IPS-18a (cell line): ENCODE results near the gene PRELP.

Source experiments
- H3K27ac ChIP-seq: one replicate; pipeline ENCODE4 v1.5.1; 2013; ENCODE audit warnings: low read length
- H3K27me3 ChIP-seq: one replicate; pipeline ENCODE4 v1.6.1; 2013; ENCODE audit warnings: mild to moderate bottlenecking, low read length; ENCODE audit not compliant: control insufficient read depth, insufficient read depth
- H3K36me3 ChIP-seq: one replicate; pipeline ENCODE4 v1.6.1; 2013; ENCODE audit warnings: low read depth, low read length; ENCODE audit not compliant: control insufficient read depth
- H3K4me1 ChIP-seq: one replicate; pipeline ENCODE4 v1.6.1; 2013; ENCODE audit warnings: low read depth, low read length; ENCODE audit not compliant: control insufficient read depth
- H3K4me3 ChIP-seq: one replicate; pipeline ENCODE4 v1.5.1; 2013; ENCODE audit warnings: low read length
- H3K9ac ChIP-seq: one replicate; pipeline ENCODE4 v1.6.1; 2013; ENCODE audit warnings: mild to moderate bottlenecking, low read length, moderate library complexity
- H3K9me3 ChIP-seq: one replicate; pipeline ENCODE4 v1.6.1; 2013; ENCODE audit warnings: low read depth, low read length; ENCODE audit not compliant: control insufficient read depth

The PRELP gene

DNA sequence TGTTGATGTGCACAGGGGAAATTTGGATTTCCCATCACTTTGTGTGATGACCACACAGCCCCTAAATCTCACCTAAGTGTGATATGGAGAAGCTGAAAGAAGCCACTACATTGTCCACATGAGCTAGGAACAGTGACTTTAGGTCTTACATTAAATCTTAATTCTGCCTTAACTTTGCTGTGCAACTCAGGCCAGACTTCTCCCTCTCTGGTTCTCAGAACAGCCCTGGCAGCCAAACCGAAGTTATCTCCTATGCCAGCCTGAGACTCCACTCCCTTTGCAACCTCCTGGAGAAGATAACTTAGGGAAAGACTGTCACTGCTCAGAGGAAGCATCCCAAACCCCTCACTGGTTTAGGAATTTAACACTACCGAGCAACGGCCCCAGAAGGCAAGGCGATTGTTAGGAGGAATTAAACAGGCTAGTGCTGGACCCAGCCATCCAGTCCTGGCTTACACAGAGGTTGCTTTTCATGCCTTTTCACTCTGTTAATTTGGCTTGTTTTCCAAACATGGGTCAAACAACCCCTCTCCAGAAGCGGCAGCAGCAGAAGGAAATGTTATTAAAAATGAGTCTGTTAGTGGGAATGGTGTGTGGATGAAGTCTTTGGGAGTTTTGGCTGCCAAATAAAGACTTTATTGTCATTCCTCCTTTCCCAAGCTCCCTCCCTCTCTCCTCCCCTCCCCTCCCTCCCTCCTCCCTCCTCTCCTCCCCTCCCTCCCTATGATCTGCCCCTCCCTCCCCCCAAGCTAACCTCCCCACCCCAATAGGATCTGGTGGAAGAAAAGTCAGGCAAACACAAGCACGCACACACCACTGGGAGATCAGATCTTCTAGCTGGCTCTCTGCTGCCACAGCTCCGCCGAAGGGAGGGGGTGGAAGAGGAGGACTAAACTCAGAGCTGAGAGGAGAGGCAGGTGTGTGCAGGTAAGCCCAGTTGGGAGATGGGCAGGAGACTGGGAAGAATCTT, at the start of gene PRELP:
Gene PRELP, plus strand, starts transcription at position 795 of the 970 bp plus-strand sequence. CDS start 7,379 bp downstream, outside the sequence.
- H3K4me3 ChIP-seq, result no peak within 1 kb of the TSS
- no peak within 1 kb of the TSS for H3K27ac ChIP-seq

GRCh38 chr1:203426366-203426765, 49.2 kb upstream of the PRELP start:
- Histone ChIP-seq H3K4me3 (no peak overlapping the region), H3K4me1 (no peaks in the 10 kb centered on the region), H3K9ac (no peak overlapping the region), H3K9me3 (no peaks in the 10 kb centered on the region), H3K27me3 (peaks cover 3% of the 10 kb centered on the region), H3K36me3 (no peaks in the 10 kb centered on the region), H3K27ac (no peak overlapping the region)

More for the DNA sequence above, at the start of gene PRELP:
- no peaks in the 10 kb centered on the region for H3K9me3 ChIP-seq
- H3K9ac ChIP-seq, result no peak within 1 kb of the TSS
- no peaks in the 10 kb centered on the region for H3K36me3 ChIP-seq
- no peaks in the 10 kb centered on the region for H3K27me3 ChIP-seq
- peaks cover 12% of the 10 kb centered on the region for H3K4me1 ChIP-seq

DNA sequence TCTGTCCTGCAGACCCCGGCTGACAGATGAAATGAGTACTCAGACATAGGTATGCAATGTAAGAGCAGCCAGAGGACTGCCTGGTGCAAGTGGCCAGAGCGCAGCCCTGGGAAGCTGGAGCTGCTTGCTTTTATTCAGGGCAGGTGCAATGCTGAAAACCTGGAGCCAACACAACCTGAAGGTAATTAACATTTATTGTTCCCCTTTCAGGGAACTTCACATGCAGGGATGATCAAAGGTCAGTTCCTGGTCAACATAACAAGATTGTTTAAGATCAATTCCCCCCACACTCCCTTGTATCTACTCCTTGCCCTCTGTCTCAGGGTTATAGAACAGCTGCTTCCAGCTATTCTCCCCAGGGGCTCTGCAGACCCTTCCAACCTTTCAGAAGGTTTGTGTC, 48.7 kb upstream of the PRELP start:
- H3K27ac ChIP-seq, result no peak overlapping the region
- H3K4me3 ChIP-seq, result no peak overlapping the region
- no peaks in the 10 kb centered on the region for H3K9me3 ChIP-seq
- H3K36me3 ChIP-seq, result no peaks in the 10 kb centered on the region
- H3K9ac ChIP-seq, result no peak overlapping the region
- H3K27me3 ChIP-seq, result peaks cover 3% of the 10 kb centered on the region
- H3K4me1 ChIP-seq, result no peaks in the 10 kb centered on the region

- H3K36me3 ChIP-seq, result no peaks in the 10 kb centered on the region
- no peak overlapping the region for H3K4me3 ChIP-seq
- peaks cover 3% of the 10 kb centered on the region for H3K27me3 ChIP-seq
- no peaks in the 10 kb centered on the region for H3K9me3 ChIP-seq
- no peak overlapping the region for H3K9ac ChIP-seq
- no peaks in the 10 kb centered on the region for H3K4me1 ChIP-seq
- no peak overlapping the region for H3K27ac ChIP-seq
Observed at GRCh38 chr1:203427451-203427850, 48.2 kb upstream of the PRELP start.

DNA sequence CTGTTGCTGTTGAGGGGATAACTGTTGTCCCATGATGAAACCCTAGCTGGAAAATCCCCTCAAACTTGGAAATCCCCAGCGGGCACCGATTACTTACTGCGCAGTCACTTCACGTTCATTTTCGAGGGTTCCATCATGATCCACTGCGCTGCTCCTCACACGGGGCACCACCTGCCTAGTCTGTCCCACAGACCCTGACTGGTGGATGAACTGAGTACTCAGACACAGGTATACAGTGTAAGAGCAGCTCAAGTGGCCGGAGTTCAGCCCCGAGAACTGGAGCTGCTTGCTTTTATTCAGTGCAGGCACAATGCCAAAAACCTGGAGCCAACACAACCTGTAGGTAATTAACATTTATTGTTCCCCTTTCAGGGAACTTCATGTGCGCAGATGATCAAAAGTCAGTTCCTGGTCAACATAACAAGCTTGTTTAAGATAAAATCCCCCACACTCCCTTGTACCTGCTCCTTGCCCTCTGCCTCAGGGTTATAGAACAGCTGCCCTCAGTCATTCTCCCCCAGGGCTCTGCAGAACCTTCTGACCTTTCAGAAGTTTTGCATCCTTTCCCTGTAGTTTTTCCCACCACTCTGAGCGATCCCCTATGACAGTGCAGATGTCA, 46.5 kb upstream of the PRELP start:
- no peak overlapping the region for H3K27ac ChIP-seq
- H3K27me3 ChIP-seq, result peaks cover 3% of the 10 kb centered on the region
- H3K36me3 ChIP-seq, result no peaks in the 10 kb centered on the region
- no peaks in the 10 kb centered on the region for H3K4me1 ChIP-seq
- H3K9ac ChIP-seq, result no peak overlapping the region
- no peak overlapping the region for H3K4me3 ChIP-seq
- no peaks in the 10 kb centered on the region for H3K9me3 ChIP-seq

GRCh38 chr1:203435615-203436014, 40.0 kb upstream of the PRELP start:
- Histone ChIP-seq H3K4me1 (no peaks in the 10 kb centered on the region), H3K27ac (no peak overlapping the region), H3K27me3 (no peaks in the 10 kb centered on the region), H3K9me3 (no peaks in the 10 kb centered on the region), H3K36me3 (no peaks in the 10 kb centered on the region), H3K4me3 (no peak overlapping the region), H3K9ac (no peak overlapping the region)

DNA sequence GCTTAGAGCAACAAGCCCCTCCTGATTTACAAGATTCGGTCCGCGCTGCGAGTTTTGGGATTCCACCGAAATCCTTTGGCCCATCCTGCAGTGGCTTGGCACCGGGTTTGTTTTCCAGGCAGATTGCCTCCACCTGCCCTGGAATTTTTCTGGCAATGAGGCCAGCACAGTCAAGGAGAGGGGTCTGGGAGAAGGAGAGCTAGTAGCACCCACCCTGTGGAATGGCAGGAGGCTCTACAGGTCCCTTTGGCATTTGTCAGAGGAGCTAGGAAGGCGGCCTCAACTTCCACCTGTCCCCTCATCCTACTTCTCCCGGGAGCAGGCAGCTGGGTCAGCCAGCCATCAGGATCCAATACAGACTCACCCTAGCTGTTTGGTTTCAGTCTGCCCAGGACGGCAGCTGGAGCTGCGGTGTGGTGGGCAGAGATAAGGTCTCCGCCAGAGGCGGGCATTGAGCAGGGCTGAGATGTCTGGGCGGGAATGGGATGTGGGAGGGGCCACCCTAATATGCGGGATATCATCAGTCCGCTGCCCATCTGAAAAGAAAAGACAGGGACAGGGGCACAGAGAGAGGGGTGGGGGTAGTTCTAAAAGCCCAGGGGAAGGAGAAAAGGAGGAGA, 37.8 kb upstream of the PRELP start:
- Histone ChIP-seq H3K36me3 (no peaks in the 10 kb centered on the region), H3K27me3 (no peaks in the 10 kb centered on the region), H3K9me3 (no peaks in the 10 kb centered on the region), H3K4me3 (no peak overlapping the region), H3K9ac (no peak overlapping the region), H3K27ac (no peak overlapping the region), H3K4me1 (peaks cover 3% of the 10 kb centered on the region)

- no peak overlapping the region for H3K4me3 ChIP-seq
- no peaks in the 10 kb centered on the region for H3K36me3 ChIP-seq
- H3K9me3 ChIP-seq, result no peaks in the 10 kb centered on the region
- H3K4me1 ChIP-seq, result peaks cover 13% of the 10 kb centered on the region
- no peak overlapping the region for H3K9ac ChIP-seq
- no peak overlapping the region for H3K27ac ChIP-seq
- H3K27me3 ChIP-seq, result no peaks in the 10 kb centered on the region
Observed at GRCh38 chr1:203439131-203439730, 36.4 kb upstream of the PRELP start.

DNA sequence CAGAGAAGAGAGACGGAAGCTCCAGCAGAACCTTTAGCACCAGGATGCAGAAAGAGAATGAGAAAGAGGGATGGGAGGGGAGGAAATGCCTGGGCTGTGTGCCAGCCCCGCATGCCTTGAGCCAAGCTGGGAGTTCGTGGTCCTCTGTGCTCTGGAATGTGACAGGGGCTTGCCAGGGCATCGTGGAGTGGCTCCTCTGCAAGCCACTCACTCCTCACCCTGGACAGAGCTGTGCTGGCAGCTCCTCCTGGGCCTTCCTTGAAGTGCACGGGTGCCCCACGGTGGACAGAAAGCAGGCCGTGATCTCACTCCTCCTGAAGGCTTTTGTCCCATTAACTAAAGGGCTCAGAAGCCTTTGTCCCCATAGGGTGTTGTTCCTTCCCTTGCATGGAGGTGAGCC, 34.8 kb upstream of the PRELP start:
- no peak overlapping the region for H3K4me3 ChIP-seq
- peaks cover 13% of the 10 kb centered on the region for H3K4me1 ChIP-seq
- peaks cover 6% of the 10 kb centered on the region for H3K9me3 ChIP-seq
- H3K36me3 ChIP-seq, result no peaks in the 10 kb centered on the region
- no peak overlapping the region for H3K9ac ChIP-seq
- no peaks in the 10 kb centered on the region for H3K27me3 ChIP-seq
- no peak overlapping the region for H3K27ac ChIP-seq

DNA sequence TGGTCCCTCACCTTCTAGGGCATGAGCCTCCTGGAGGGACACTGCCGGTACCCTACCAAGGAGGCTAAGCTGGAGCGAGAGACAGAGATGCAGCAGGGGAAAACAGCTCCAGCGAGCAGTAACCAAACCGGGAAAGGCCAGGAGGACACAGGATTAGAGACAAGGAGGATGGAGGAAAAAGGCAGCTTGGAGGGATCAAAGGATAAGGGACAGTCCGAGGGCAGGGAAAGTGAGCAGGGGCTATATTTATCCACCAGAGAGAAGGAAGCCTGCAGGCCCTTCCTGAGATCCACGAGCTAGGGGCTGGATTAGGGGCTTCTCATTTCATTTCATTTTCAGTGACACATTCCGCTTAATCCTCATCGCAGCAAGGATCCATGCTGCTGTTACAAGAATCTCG, 33.8 kb upstream of the PRELP start:
- Histone ChIP-seq H3K4me3 (no peak overlapping the region), H3K27me3 (no peaks in the 10 kb centered on the region), H3K9ac (no peak overlapping the region), H3K27ac (no peak overlapping the region), H3K4me1 (peaks cover 13% of the 10 kb centered on the region), H3K36me3 (no peaks in the 10 kb centered on the region), H3K9me3 (peaks cover 6% of the 10 kb centered on the region)

DNA sequence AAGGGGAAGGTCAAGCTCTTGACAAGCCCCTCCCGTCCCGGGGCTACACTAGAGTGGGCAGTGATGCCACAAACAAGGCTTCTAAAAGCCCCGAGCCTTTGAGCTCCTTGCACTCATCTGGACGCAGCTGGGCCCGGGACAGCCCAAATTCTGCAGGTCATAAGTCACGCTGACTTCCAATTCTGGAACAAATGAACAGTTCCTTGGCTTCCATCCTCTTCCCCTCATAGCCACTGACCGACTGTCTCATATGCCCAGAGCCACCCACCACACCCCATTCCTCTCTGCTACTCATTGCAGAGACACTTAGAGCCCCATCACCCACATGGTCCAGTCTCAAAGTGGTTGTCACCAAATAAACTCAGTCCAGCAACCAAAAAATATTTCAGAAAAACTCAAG, 32.8 kb upstream of the PRELP start:
- Histone ChIP-seq H3K36me3 (no peaks in the 10 kb centered on the region), H3K4me1 (peaks cover 13% of the 10 kb centered on the region), H3K9me3 (peaks cover 6% of the 10 kb centered on the region), H3K4me3 (no peak overlapping the region), H3K9ac (no peak overlapping the region), H3K27me3 (no peaks in the 10 kb centered on the region), H3K27ac (no peak overlapping the region)
